ENCODE measurements around the gene MOV10L1.

The MOV10L1 gene

DNA sequence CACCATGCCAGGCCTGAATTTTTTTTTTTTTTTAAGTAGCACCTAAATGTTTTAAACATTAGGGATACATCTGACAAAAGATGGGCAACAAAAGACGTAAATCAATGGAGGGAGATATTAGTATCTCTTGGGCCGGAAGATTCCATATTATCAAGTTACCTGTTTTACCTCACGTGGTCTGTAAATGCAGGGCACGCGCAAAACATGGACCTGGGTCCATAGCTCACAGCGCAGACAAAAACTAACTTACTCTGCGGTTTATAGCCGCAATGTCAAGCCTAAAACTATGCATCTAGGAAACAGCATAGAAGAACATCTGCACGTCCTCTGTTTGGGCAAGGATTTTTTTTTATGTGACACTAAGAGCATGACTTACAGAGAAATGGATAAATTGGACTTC, 49.2 kb downstream of the MOV10L1 start:
- DNase-seq: no peak

DNA sequence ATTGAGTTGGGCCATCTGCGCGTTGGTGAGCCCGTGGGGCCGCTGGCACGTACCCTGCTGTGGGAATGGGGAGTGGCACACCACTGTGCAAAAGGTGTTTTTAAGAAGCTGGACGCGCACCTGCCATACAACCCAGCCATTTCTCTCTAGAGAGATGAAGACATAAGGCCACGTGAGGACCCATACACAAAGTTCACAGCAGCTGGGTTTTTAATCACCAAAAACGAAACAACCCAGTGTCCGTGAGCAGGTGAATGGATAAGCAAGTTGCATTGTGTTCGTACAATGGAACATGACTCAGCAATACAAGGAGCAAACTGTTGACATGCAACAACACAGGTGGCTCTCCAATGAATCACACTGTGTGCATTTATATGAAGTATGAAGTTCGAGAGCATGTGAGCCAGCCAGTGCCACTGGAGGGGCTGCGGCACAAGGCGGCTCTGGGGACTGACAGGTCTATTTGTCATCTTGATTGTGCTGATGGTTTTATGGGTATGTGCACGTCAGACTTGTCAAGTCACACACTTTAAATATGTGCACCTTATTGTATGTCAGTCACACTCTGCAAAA, 50.1 kb downstream of the MOV10L1 start:
- DNase-seq: no peak

DNA sequence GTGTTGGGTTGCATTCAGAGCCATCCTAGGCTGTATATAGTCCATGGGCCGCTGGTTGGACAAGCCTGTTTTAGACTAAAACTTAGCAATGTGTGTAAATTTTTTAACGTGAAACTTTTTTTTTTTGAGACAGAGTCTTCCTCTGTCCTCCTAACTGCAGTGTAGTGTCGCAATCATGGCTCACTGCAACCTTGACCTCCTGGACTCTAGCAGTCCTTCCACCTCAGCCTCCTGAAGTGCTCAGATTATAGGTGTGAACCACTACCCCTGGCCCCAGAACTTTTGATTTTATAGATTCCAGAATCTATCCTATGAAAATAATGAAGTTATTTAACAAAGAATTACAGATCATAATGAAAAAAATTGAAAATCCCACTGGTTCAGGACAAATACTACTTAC, 50.8 kb downstream of the MOV10L1 start:
- no peak for DNase-seq

DNA sequence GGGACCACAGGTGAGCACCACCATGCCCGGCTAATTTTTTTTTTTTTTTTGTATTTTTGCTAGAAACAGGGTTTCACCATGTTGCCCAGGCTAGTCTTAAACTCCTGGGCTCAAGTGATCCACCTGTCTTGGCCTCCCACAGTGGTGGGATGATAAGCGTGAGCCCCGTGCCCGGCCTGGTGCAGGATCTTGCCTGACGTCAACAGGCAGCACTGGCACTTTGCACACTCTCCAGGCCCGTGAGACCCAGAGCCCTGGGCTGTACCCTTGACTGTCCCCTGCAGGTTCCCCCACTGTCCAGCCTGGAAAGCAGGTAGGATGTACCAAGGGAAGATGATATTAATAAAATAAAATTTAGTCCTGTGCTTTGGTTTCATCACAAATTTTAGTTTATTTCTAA, 51.7 kb downstream of the MOV10L1 start:
- no peak for DNase-seq

DNA sequence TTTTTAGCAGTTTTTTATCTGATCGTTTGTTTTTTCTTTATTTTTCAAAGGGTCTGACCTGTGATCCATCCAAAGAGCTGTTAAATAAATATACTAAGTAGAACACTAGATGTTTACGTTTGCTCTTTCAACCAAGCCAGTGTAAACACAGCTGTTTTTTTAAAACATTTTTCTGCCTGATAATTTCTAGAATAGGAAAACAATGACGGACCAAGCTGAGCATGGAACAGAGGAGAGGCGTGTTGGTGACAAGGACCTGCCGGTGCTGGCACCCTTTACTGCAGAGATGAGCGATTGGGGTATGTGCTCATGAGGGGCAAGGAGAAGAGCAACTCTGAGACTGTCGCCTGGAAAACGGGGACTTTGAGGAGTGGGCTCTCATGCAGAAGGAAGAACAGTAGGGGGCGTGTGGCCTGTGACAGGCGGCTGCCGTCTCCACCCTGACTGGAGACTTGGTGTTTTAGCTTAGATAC, 52.1 kb downstream of the MOV10L1 start:
- no peak for DNase-seq

DNA sequence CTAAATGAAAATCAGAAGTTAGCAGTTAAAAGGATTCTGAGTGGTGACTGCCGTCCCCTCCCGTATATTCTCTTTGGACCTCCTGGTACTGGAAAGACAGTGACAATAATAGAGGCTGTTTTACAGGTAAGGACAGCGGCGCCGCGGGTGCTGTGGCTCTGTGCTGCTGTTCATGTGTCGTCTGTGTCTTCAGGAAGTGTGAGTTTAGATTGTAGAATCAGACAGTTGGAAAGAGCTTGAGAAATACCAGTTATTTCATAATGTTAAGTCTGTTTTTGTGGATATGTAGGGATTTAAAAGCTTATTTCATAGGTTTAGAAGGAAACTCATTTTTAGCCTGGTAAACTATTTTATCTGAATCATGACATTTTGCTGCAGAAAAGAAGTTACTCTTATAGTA, 53.3 kb downstream of the MOV10L1 start:
- peak in 1 of 2 donors; percentile 27 for DNase-seq

DNA sequence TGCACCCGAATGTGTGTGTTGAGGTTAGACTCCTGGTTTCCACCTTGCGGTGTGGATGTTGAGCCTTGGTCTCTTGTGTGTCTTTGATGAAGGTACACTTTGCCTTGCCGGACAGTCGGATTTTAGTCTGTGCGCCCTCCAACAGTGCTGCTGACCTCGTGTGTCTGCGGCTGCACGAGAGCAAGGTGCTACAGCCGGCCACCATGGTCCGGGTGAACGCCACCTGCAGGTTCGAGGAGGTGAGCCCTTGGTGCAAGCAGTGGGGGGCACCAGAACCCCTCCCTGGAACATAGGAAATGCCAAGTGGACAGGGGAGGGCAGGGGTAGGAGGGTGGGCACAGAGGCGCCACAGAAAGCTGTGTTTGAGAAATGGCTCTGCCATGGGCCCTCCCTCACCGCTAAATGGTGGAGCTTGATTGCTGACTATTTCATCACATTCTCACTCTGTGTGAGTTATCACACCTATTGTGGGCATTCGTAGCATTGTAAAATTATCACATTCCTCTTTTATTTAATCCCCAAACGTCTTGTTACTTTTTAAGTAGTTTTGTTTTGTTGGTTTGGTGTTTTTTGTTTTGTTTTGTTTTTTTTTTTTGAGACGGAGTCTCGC, 54.3 kb downstream of the MOV10L1 start:
- DNase-seq: no peak

DNA sequence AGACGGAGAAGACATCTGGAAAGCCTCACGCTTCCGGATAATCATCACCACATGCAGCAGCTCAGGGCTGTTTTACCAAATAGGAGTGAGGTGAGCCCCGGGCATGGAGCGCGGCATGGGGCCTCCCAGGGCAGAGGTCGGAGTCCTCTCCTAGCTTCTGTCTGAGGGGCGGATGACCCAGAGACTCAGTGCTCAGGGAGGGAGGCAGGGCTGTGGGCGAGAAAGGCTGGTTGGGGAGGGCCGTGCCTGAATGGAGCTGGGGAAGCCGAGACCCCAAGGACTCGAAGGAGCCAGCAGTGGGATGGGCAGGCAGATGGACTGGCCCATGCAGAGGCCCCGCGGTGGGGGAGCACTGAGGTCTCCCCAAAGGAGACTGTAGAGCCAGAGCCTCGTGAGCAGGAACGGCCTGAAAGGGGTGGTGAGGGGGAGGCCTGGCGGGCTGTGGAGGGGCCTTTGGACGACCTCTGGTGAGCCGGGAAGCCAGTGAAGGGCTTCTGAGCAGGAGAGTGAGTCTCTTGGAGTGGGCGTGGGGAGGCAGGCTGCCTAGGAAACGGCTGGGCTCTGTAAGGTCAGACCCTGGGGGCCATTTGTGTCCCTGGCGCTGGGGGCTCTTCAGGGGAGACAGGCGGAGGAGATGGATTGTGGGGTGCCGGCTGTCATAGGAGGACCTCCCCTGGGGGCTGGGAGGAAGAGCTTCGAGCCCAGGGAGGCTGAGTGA, 56.1 kb downstream of the MOV10L1 start:
- no peak for DNase-seq

DNA sequence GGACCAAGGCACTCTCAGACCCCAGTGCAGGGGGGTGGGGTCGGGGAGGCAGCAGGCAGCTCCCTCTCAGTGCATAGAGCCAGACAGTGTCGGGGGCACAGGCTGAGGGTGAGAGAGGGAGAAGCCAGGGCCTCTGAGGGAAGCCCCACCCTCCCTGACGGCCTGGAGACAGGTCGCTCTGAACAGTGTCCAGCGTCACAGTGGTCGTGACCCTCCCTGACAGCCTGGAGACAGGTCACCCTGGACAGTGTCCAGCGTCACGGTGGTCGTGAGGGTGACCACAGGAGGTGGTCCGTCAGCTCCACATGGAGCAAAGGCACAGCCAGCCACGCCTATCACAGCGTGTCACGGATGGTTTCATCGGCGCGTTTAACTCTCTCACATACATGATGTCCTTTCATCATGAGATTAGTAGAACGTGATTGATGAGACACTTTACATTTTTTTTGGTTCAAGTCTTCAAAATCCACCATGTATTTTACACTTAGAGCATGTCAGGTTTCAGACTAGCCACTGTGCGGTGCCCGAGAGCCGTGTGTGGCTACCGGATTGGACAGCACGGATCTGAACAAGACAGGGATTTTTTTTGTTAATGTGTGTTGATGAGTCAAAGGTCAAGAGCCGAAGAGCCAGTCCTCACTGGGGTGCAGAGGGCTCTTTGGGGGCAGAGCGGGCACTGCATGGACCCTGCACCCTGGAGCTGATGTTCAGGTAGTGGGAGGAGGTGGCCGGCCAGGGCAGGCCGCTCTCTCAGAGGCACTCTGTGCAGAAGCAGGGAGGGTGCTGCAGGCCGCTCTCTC, 56.8 kb downstream of the MOV10L1 start:
- peak; percentile 24 to 45 for DNase-seq

DNA sequence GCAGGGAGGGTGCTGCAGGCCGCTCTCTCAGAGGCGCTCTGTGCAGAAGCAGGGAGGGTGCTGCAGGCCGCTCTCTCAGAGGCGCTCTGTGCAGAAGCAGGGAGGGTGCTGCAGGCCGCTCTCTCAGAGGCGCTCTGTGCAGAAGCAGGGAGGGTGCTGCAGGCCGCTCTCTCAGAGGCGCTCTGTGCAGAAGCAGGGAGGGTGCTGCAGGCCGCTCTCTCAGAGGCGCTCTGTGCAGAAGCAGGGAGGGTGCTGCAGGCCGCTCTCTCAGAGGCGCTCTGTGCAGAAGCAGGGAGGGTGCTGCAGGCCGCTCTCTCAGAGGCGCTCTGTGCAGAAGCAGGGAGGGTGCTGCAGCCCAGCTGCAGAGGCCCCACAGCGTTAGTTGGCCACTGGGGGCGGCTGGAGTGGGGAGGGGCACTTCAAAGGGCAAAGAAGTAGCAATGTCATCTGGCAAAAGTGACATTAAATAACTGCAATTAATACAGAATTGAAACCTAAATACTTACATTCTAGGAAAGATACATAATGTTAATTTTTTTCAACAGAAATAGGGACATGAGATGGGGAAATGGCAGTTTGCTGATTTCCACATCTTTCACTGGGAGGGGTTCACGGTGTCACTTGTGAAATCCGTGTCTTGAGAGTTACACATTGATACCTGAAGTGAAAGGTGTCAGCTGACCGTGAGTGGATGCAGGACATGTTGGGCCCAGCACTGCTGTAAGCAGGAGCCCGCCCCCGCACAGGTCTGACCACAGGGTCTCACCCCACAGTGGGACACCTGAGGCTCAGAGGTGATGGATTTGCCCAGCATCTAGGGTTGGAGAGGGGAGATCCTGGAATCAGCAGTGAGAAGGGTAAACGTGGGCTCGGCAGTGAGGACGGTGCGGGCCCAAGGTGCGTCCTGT, 57.7 kb downstream of the MOV10L1 start:
- peak in 1 of 2 donors; percentile 53 for DNase-seq

DNA sequence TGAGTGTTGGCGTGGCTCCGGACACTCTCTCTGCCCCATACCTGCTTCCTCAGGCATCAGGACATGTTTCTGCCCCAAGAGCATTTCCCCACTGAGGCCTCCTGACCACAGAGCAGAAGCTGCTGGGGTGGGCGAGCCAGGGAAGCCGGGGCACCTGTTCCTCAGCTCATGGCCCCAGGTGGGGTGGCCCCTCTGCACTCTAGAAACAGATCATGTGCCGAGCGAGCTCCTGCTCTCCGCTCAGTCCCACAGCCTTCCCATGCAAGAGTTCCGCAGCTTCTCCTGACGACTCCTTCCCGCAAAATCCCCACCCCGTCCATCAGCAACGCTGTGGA, 58.3 kb downstream of the MOV10L1 start:
- DNase-seq: no peak

DNA sequence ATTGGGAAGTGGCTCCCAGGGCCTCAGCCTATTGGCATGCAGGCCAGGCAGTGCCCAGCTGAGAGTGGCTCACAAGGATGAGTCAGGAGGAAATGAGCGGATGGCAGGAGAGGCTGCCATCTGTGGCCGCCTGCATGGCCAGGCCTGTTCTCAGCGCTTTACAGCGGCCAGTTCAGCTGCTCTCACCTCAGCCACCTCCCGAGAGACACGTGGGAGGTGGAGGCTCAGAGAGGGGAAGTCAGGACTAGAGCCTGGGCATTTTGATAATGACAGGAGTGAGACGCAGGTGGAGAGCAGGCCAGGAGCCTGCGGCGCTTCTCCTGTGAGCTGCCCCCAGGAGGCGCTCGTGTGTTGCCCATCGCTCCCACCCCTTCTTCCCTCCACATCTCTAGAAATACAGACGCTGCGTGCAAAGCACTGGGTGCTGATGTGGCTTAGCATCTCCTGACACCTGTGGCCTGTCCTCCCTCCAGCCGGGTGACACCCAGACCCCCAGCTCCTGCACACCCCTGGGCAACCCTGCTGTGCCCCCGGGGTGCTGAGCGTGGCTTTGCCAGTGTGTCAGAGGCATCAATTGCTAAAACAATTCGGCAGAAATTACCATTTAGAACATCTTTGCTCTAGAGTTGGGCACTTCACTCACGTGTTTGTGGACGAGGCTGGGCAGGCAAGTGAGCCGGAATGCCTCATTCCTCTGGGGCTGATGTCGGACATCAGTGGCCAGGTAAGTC, 59.4 kb downstream of the MOV10L1 start:
- peak; percentile 57 to 76 for DNase-seq

DNA sequence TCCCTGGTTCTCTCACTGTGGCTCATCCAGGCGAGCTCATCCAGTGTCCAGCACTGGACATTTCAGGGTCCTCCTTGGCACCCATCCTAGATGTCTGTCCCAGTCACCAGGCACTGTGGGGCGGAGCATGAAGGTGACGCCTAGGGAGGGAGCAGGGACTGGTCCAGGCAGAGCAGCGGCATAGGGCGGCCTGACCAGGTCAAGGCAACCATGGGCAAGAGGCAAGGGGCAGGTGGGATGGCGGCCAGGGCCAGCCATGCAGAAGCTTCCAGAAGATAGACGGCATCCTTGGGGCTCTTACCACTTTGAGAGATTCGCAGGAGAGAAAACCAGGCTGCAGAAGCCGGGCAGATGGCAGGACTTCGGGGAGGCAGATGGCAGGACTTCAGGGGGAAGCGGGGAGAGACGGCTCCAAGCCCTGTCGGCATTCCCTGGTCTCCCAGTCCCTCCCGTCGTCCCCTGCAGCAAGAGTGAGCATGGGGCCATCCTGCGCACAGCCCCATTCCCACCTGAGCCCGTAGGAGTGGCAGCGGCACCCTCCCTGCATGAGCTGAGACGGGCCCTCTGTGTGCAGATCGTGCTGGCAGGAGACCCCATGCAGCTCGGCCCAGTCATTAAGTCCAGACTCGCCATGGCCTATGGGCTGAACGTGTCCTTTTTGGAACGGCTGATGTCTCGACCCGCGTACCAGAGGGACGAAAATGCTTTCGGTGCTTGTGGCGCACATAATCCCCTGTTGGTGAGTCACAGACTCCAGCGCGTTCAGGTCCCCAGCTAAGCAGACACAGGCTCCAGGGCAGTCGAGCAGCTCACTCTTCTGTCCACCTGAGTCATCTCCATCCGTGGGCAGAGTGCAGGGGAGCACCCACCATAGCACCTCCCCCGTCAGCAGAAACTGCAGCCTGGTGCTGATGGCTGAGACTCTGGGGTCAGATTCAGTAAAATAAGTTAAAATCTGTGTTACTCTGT, 60.6 kb downstream of the MOV10L1 start:
- no peak for DNase-seq

DNA sequence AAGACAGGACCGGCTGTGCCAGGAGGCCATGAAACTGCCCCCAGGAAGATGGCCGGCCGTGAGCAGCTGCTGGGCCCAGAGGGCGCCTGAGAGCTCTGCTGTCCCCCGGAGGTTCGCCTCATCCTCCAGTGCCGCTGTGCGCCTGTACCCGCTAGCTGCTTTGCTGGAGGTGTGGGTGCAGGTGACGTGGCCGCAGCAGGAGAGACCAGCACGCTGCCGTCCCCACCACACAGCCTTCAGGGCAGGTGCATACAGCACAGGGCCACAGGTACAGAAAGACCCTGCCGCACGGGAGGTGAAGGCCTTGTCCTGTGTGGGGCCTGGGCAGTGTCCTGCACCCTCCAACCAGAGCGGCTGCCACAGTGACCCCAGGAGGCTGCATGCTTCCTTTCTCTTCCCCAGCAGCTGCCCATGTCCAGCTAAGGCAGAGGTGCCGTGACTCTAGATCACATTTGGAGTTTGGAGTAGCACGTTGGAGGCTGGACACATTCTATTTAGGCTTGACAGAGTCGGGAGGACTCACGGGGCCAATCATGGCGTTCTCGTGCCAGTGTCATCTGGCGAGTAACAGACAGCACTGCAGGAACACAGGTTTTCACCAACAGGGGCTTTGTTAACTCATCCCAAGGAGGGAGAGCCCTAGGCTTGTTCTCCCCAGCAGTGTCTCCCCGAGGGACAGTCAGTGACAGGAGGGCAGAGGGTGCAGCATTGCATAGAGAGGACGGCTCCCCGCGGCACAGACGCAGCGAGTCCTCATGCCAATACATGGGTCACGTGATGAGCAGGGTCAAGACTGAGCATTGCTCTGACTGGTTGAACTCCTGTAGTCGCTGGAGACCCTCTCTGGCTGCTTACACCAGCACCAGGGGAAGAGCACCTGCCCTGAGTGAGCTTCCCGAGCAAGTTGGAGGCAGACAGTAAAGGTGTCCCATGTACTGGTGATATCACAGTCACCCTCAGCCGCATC, 62.0 kb downstream of the MOV10L1 start:
- DNase-seq: no peak

DNA sequence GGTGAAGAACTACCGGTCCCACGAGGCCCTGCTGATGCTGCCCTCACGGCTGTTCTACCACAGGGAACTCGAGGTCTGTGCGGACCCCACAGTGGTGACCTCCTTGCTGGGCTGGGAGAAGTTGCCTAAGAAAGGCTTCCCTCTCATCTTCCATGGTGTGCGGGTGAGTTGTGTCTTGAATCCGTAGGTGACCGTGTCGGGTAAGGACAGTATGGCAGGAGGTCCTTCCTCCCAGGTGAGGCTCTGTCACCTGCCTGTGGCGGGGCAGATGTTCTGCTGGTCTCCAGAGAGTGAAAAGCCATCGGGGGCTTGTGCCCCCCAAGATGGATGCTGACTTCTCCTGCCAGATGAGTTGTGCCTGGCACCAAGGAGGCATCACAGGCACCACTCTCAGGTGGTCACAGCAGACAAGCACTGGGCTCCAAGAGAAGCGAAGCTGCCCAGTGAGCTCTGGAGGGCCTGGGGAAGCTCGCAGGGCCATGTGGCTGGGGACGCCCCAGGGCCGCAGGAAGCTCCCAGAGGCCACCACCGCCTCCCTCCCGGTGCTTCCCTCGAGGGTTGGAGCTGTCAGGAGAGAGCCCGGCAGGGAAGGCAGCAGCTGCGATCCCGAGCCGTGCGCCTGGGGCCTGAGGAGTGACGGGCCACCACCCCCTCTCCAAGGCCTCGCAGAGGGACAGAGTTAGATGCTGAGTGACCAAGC, 63.4 kb downstream of the MOV10L1 start:
- no peak for DNase-seq

DNA sequence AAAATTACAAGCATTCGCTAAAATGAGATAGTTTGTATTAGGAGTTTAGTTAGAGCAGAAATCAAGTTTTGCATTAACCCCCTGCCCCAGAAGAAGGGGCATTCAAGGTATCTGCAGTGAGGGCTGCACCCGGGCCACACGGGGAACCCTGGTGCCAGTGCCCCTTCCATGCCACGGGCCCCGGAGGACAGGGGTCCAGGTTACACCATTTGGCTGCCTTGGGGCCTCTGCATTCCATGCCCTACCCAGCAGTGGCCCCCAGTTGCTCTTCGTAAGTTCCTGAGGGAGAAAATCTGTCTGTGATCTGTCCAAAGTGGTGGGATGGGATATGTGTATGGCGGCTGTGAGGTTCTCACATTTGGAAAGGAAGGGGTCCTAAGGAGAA, 63.9 kb downstream of the MOV10L1 start:
- no peak for DNase-seq

DNA sequence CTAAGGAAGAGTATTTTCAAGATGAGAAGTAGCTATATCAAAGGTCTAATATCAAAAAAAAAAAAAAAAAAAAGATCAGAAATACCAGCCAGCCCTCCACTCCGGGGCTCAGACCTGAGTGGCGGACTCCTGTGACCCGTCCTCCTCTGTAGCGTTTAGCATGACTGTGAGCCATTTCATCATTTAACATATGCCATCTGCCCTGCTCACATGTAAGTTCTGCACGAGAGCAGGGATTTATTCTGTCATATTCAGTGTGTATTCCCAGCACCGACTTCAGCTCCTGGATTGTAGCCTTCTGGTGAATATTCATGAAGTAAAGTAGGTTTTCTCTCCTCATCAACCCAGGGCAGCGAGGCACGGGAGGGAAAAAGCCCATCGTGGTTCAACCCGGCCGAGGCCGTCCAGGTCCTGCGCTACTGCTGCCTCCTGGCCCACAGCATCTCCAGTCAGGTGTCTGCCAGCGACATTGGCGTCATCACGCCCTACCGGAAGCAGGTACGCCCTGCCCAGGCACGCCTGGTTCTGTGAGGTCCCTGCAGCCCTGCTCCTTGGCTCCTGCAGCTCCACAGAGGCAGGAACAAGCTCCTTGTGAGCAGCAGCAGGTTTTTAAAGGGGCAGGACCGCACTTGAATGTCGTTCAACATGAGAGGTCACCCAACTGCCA, 68.0 kb downstream of the MOV10L1 start:
- no peak for DNase-seq

DNA sequence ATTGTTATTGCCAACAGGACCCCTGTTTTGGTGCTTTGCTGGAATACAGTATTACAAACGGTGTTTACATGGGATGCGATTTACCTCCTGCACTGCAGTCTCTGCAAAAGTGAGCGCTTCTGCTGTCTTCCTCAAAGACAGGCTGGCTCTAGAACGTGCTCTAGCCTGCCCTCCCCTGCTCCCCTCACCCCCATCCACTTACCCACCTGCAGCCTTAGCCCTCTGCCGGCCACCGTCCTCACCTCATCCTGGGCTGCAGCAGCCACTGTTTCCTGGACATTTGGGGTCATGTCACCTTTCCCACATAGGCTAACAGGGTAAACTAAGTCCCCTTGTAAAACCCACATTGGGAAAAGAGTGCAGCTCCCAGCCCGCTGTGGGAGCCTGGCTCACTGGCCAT, 71.1 kb downstream of the MOV10L1 start:
- DNase-seq: no peak

Data from inflammatory macrophage (primary cell).